Activated CD4-positive, CD25-positive, alpha-beta regulatory T cell treated with anti-CD3 and anti-CD28 coated beads, Interleukin-2, amount 50 U/mL, for 72 hours (primary cell): ENCODE measurements around the gene UNC13B.

Source experiments
- DNase-seq: peaks from one replicate; pipeline ENCODE4 v3.0.0; 2021

The UNC13B gene

GRCh38 chr9:35453786-35454185 lies 292.0 kb downstream of the UNC13B start:
- no peak for DNase-seq
